ENCODE results near the gene WNT3. TPM values are rescaled to one million over a fixed set of nuclear protein-coding genes. Genes with fewer than 3 reads are reported as not detected.

The WNT3 gene
- total RNA-seq, 2 donors from 2014 or later, result 0.44 to 1.2 TPM

DNA sequence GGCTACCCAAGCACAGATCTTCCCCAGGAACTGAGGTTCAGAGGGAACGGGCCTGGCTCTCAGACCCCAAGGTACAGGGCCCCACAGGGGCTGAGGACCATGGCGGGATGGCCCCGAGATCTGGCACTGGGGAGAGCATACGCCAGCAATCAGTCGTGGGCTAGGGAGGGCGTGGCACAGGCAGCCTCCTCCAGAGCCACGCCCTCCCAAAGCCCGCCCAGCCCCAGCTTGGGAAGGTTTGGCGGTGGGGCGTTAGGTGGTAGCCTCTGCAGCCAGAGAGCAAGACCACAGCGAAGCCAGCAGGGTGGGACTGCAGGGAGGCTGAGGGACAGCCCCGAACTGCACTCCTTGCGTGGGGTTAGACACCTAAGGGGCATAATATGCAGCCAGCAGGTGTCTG, 44.5 kb upstream of the WNT3 start:
- H3K27me3 ChIP-seq, result no peaks in the 10 kb centered on the region
- no peak overlapping the region for H3K4me3 ChIP-seq
- no peak overlapping the region for H3K27ac ChIP-seq
- TF ChIP-seq, protein P1, sequence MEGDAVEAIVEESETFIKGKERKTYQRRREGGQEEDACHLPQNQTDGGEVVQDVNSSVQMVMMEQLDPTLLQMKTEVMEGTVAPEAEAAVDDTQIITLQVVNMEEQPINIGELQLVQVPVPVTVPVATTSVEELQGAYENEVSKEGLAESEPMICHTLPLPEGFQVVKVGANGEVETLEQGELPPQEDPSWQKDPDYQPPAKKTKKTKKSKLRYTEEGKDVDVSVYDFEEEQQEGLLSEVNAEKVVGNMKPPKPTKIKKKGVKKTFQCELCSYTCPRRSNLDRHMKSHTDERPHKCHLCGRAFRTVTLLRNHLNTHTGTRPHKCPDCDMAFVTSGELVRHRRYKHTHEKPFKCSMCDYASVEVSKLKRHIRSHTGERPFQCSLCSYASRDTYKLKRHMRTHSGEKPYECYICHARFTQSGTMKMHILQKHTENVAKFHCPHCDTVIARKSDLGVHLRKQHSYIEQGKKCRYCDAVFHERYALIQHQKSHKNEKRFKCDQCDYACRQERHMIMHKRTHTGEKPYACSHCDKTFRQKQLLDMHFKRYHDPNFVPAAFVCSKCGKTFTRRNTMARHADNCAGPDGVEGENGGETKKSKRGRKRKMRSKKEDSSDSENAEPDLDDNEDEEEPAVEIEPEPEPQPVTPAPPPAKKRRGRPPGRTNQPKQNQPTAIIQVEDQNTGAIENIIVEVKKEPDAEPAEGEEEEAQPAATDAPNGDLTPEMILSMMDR (IDR thresholded peaks at IDR 0.05), result no peak
- no peaks in the 10 kb centered on the region for H3K4me1 ChIP-seq
- DNase-seq (ENCODE audit: low spot score), result no peak
- H3K9me3 ChIP-seq, result no peaks in the 10 kb centered on the region
- no peaks in the 10 kb centered on the region for H3K36me3 ChIP-seq

DNA sequence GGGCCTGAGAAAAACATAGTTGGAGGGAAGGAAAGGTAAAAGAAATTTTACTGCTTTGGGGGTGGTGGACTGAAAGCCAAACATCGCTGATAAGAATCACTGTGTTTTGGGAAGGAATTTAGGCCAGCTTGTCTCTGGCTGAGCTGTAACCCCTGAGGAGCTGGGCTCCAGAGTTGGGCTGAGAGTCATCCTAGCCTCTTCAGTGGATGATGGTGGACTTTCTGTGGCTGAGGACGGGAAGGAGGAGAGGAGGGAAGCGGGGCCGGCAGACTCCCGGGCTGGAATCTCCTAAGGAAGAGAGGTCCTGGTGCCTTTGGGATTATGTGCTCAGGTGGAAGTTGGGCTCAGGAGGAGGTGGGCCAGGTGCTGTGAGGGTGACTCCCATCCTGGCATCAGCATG, 41.5 kb upstream of the WNT3 start:
- Histone ChIP-seq H3K9me3 (no peaks in the 10 kb centered on the region), H3K27ac (no peak overlapping the region), H3K4me1 (no peaks in the 10 kb centered on the region), H3K4me3 (no peak overlapping the region), H3K27me3 (no peaks in the 10 kb centered on the region), H3K36me3 (no peaks in the 10 kb centered on the region)
- TF ChIP-seq, protein P1 (IDR thresholded peaks at IDR 0.05), result no peak
- no peak for DNase-seq (ENCODE audit: low spot score)

DNA sequence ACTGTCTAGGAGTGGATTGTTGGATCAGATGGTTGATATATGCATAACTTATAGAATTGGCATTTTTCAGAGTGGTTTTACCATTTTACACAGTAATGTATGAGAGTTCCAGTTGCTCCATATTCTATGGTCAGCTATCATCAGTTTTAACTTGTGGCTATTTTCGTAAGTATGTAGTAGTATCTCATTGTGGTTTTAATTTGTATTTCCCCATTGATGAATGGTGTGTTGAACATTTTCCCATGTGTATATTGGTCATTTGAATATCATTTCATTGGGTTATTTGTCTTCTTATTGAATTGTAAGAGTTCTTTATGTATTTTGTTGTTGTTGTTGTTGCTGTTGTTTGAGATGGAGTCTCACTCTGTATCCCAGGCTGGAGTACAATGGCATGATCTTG, 39.1 kb upstream of the WNT3 start:
- H3K9me3 ChIP-seq, result no peaks in the 10 kb centered on the region
- TF ChIP-seq, protein P1 (IDR thresholded peaks at IDR 0.05), result no peak
- H3K4me3 ChIP-seq, result no peak overlapping the region
- no peaks in the 10 kb centered on the region for H3K36me3 ChIP-seq
- H3K27ac ChIP-seq, result no peak overlapping the region
- no peaks in the 10 kb centered on the region for H3K4me1 ChIP-seq
- no peak for DNase-seq (ENCODE audit: low spot score)
- H3K27me3 ChIP-seq, result no peaks in the 10 kb centered on the region

DNA sequence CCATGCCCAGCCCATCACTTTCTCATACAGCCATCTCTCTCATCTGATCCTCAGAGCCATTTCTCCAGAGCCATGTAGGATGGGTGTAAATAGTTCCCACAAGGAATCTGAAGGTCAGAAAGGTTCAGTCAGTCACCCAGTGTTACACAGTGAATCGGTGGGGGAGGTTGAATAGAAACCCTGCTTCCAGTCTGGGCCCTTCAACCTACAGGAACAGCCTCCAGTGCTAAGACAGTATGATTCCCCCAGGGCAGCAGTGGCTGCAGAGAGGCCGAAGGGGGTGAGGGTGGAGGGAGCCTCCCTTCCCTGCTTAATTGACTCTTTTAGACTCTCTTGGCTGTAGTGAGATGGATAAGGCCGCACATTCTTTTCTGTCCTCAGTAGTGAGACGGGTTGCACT, 36.5 kb upstream of the WNT3 start:
- no peak overlapping the region for H3K4me3 ChIP-seq
- peaks cover 8 to 11% of the 10 kb centered on the region in 2 donors for H3K27me3 ChIP-seq
- H3K4me1 ChIP-seq, result peaks cover 0 to 15% of the 10 kb centered on the region in 2 donors
- no peak for DNase-seq (ENCODE audit: low spot score)
- no peaks in the 10 kb centered on the region for H3K9me3 ChIP-seq
- H3K36me3 ChIP-seq, result no peaks in the 10 kb centered on the region
- no peak overlapping the region for H3K27ac ChIP-seq
- TF ChIP-seq, protein P1 (IDR thresholded peaks at IDR 0.05), result no peak

DNA sequence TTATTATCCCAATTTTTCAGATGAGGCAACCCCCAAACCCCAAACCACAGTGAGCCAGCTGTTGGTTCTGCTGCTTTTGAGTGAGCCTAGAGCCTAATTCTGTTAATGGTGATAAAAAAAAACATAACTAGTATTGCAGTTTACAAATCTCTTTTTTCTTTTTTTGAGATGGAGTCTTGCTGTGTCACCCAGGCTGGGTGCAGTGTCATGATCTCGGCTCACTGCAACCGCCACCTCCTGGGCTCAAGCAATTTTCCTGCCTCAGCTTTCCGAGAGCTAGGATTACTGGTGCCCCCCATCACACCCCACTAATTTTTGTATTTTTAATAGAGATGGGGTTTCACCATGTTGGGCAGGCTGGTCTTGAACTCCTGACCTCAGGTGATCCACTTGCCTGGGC, 36.0 kb upstream of the WNT3 start:
- H3K4me1 ChIP-seq, result peaks cover 0 to 15% of the 10 kb centered on the region in 2 donors
- no peak overlapping the region for H3K4me3 ChIP-seq
- H3K36me3 ChIP-seq, result no peaks in the 10 kb centered on the region
- no peaks in the 10 kb centered on the region for H3K9me3 ChIP-seq
- H3K27me3 ChIP-seq, result peaks cover 8 to 11% of the 10 kb centered on the region in 2 donors
- TF ChIP-seq, protein P1 (IDR thresholded peaks at IDR 0.05), result no peak
- H3K27ac ChIP-seq, result no peak overlapping the region
- no peak for DNase-seq (ENCODE audit: low spot score)

DNA sequence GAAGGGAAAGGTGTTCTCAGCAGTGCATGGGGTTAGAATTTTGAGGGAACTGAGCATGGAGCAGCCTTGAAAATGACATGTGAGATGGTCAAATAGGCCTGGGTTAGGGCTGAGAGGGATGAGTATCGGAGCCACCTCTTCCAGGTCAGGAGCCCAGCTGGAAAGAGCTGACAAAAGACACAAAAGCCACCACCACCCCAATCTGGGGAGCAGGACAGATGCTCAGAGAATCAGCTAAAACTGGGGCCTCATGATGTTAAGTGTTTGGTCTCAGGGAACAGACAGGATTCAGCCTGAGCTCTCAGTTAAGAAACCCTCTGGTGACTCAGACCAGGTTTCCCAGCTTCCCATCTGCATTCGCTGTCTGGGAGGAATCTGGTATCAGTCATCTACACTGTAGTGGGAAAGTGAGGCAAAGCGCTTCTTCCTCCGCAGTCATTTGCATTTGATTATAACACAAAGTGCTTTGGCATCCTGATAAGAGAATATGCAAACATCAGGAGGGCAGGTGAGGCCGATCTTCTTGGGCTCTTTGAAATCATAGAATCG, 35.5 kb upstream of the WNT3 start:
- Histone ChIP-seq H3K36me3 (no peaks in the 10 kb centered on the region), H3K4me1 (peaks cover 0 to 15% of the 10 kb centered on the region in 2 donors), H3K4me3 (no peak overlapping the region), H3K27ac (no peak overlapping the region), H3K9me3 (no peaks in the 10 kb centered on the region), H3K27me3 (peaks cover 8 to 11% of the 10 kb centered on the region in 2 donors)
- TF ChIP-seq, protein P1 (IDR thresholded peaks at IDR 0.05), result no peak
- DNase-seq (ENCODE audit: low spot score), result no peak

Measured in right atrium auricular region (tissue), 2 donors.